H1 (cell line): Measurements from ENCODE around the gene SLC6A12.

Source experiments
- CTCF ChIP-seq, 3 experiments: IDR thresholded peaks; 1 replicate in 2 of 3; 2 replicates in 1 of 3; pipeline versions ENCODE4 v1.5.1 to v1.6.1; 2011; ENCODE audit warnings: low read length in 3 of 3, mild to moderate bottlenecking in 3 of 3, inconsistent platforms in 2 of 3, low read depth in 1 of 3, moderate library complexity in 1 of 3; ENCODE audit not compliant: insufficient read depth in 1 of 3; ENCODE audit errors: control extremely low read depth in 1 of 3
- RXRA ChIP-seq: IDR thresholded peaks from 2 replicates; pipeline ENCODE4 v1.6.1; 2011; ENCODE audit warnings: low read depth, mild to moderate bottlenecking, low read length, moderate library complexity; ENCODE audit not compliant: insufficient read depth

- TF ChIP-seq CTCF (IDR thresholded peaks at IDR 0.05; ENCODE audit: control extremely low read depth in 1 of 3, insufficient read depth in 1 of 3, low read depth in 1 of 3, low read length in 3 of 3) (no peak), RXRA (no peak)
Observed at GRCh38 chr12:256225-256624, 42.3 kb upstream of the SLC6A12 start.
